ENCODE data around the gene C4BPB.

- TF ChIP-seq CTCF (IDR thresholded peaks at IDR 0.05) = no peak
- TF ChIP-seq POLR2A (IDR thresholded peaks at IDR 0.05) = no peak
Observed at GRCh38 chr1:207140536-207140935, 51.9 kb downstream of the C4BPB start.

All from tibial nerve (tissue), 3 donors.